Measurements from ENCODE around the gene NUDC. TPM values are rescaled to one million over a fixed set of nuclear protein-coding genes. Genes with fewer than 3 reads are reported as not detected.

Gene NUDC
- total and polyA plus RNA-seq, 2 of the 13 experiments (the other 11 are each of a cell fraction or from before 2014, with no cell fraction given), result 34.7 to 104 TPM

DNA sequence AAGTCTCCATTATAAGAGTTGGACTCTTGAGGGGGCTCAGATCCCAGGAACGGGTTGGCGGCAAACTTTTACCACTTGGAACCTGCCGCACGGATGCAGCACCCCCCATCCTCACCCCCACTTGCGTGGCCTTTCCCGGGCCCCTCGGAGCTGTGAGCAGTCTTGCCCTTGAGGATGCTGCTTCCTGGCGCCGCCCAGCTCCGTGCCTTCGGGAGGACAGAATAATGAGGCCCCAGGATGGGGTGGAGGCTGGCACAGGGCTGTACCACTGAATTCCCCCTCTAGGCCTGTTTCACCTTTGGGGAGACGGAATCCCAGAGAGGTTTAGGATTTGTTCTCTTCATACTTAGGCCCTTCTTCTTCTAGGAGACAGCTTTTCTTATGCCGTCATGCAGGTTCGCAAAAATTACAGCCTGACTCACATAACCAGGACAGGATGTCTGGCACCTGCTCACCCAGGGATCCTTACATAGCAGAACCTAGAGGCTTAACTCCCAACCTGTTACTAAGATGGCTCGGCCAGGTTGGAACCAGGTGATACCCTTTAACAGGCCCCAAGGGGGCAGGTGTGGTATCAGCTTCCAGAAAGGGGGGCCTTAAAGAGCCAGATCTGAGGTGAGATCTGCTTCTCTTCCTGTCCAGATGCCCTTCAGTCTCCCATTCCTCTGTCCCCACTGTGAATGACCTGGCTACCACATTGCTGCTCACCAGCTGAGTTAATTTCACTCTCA, 73.4 kb downstream of the NUDC start (continued):
- TF ChIP-seq, protein P1, sequence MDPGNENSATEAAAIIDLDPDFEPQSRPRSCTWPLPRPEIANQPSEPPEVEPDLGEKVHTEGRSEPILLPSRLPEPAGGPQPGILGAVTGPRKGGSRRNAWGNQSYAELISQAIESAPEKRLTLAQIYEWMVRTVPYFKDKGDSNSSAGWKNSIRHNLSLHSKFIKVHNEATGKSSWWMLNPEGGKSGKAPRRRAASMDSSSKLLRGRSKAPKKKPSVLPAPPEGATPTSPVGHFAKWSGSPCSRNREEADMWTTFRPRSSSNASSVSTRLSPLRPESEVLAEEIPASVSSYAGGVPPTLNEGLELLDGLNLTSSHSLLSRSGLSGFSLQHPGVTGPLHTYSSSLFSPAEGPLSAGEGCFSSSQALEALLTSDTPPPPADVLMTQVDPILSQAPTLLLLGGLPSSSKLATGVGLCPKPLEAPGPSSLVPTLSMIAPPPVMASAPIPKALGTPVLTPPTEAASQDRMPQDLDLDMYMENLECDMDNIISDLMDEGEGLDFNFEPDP (CRISPR knock-in tag; conservative IDR thresholded peaks at IDR 0.05), result no peak
- TF ChIP-seq ZNF441 (CRISPR knock-in tag; IDR thresholded peaks at IDR 0.05; ENCODE audit: borderline replicate concordance), result no peak
- TF ChIP-seq ZNF264 (CRISPR knock-in tag; IDR thresholded peaks at IDR 0.05), result no peak
- TF ChIP-seq ZBTB42 (CRISPR knock-in tag; IDR thresholded peaks at IDR 0.05), result no peak
- TF ChIP-seq, protein P2, sequence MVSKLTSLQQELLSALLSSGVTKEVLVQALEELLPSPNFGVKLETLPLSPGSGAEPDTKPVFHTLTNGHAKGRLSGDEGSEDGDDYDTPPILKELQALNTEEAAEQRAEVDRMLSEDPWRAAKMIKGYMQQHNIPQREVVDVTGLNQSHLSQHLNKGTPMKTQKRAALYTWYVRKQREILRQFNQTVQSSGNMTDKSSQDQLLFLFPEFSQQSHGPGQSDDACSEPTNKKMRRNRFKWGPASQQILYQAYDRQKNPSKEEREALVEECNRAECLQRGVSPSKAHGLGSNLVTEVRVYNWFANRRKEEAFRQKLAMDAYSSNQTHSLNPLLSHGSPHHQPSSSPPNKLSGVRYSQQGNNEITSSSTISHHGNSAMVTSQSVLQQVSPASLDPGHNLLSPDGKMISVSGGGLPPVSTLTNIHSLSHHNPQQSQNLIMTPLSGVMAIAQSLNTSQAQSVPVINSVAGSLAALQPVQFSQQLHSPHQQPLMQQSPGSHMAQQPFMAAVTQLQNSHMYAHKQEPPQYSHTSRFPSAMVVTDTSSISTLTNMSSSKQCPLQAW (CRISPR knock-in tag; IDR thresholded peaks at IDR 0.05), result no peak; the same call in 1 of the 2 replicates
- TF ChIP-seq SAP130 (CRISPR knock-in tag; IDR thresholded peaks at IDR 0.05; ENCODE audit: low read depth), result peak; percentile 4; the same call in 1 of the 2 replicates
- no peak for TF ChIP-seq ZFP36L2 (CRISPR knock-in tag; IDR thresholded peaks at IDR 0.05)
- no peak for TF ChIP-seq ZNF781 (CRISPR knock-in tag; IDR thresholded peaks at IDR 0.05; ENCODE audit: borderline replicate concordance, not compliant biosample characterization)
- TF ChIP-seq TCF7 (IDR thresholded peaks at IDR 0.05; ENCODE audit: low read depth), result no peak
- TF ChIP-seq, protein P3, sequence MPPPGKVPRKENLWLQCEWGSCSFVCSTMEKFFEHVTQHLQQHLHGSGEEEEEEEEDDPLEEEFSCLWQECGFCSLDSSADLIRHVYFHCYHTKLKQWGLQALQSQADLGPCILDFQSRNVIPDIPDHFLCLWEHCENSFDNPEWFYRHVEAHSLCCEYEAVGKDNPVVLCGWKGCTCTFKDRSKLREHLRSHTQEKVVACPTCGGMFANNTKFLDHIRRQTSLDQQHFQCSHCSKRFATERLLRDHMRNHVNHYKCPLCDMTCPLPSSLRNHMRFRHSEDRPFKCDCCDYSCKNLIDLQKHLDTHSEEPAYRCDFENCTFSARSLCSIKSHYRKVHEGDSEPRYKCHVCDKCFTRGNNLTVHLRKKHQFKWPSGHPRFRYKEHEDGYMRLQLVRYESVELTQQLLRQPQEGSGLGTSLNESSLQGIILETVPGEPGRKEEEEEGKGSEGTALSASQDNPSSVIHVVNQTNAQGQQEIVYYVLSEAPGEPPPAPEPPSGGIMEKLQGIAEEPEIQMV (CRISPR knock-in tag; IDR thresholded peaks at IDR 0.05; ENCODE audit: low read depth), result no peak
- no peak for TF ChIP-seq IKZF4 (CRISPR knock-in tag; IDR thresholded peaks at IDR 0.05; ENCODE audit: borderline replicate concordance, low read depth, not compliant biosample characterization)
- TF ChIP-seq POLR2G (IDR thresholded peaks at IDR 0.05; ENCODE audit: low read depth, low read length), result peak; percentile 69

All from HepG2 (cell line).